GM04503 (cell line): Measurements from ENCODE around the gene HTR3E.
A peak's percentile ranks its signal among the peaks of the same experiment; 100 is the strongest.
"Not testable (repeated sequence)": the region's sequence is repeated elsewhere in the genome, so short reads cannot be mapped to it uniquely, and the experiment has no call there.

Experiments
- DNase-seq: peaks from one replicate; pipeline ENCODE4 v3.0.0-alpha.2; 2012; ENCODE audit warnings: low read depth

Gene HTR3E

GRCh38 chr3:184116017-184116416, 19.2 kb downstream of the HTR3E start:
- no peak for DNase-seq

GRCh38 chr3:184117636-184118035, 20.8 kb downstream of the HTR3E start:
- DNase-seq: no peak

GRCh38 chr3:184121031-184121430, 24.2 kb downstream of the HTR3E start:
- not testable (repeated sequence) for DNase-seq

GRCh38 chr3:184126006-184126405, 29.1 kb downstream of the HTR3E start:
- DNase-seq: no peak

- DNase-seq: no peak
These were observed 32.1 kb downstream of the HTR3E start for GRCh38 chr3:184129012-184129411.

GRCh38 chr3:184132945-184133344, 36.1 kb downstream of the HTR3E start:
- no peak for DNase-seq

- no peak for DNase-seq
These were observed 37.2 kb downstream of the HTR3E start for GRCh38 chr3:184133840-184134745.

GRCh38 chr3:184134746-184135148, 37.9 kb downstream of the HTR3E start:
- DNase-seq: no peak

- peak; percentile 80 for DNase-seq
These were observed 38.5 kb downstream of the HTR3E start, which contains the start of gene EIF2B5 for GRCh38 chr3:184135149-184135910. Gene EIF2B5, plus strand, starts transcription at chr3:184135358. Its CDS starts 28 bp downstream, at chr3:184135386.

- no peak for DNase-seq
These were observed 39.0 kb downstream of the HTR3E start for GRCh38 chr3:184135911-184136260.

GRCh38 chr3:184140436-184140835, 43.6 kb downstream of the HTR3E start:
- DNase-seq: no peak

- DNase-seq: no peak
These were observed 45.3 kb downstream of the HTR3E start for GRCh38 chr3:184142199-184142598.

- DNase-seq: no peak
These were observed 46.5 kb downstream of the HTR3E start for GRCh38 chr3:184143327-184143726.

- no peak for DNase-seq
These were observed 47.6 kb downstream of the HTR3E start for GRCh38 chr3:184144505-184144904.

GRCh38 chr3:184145111-184145524, 48.3 kb downstream of the HTR3E start:
- DNase-seq: no peak

- DNase-seq: no peak
These were observed 48.9 kb downstream of the HTR3E start for GRCh38 chr3:184145751-184146270.

GRCh38 chr3:184148076-184148475, 51.2 kb downstream of the HTR3E start:
- no peak for DNase-seq

- no peak for DNase-seq
These were observed 52.3 kb downstream of the HTR3E start for GRCh38 chr3:184149123-184149522.

GRCh38 chr3:184149770-184150169, 52.9 kb downstream of the HTR3E start:
- DNase-seq: not testable (repeated sequence)

- no peak for DNase-seq
These were observed 58.2 kb downstream of the HTR3E start, which contains the start of gene DVL3 for GRCh38 chr3:184154885-184155643. Gene DVL3, plus strand, starts transcription at chr3:184155377. Its CDS starts 259 bp downstream, at chr3:184155636.

GRCh38 chr3:184155644-184156521, 59.0 kb downstream of the HTR3E start:
- no peak for DNase-seq
